SKM-1 (cell line): ENCODE measurements around the gene STX4.

Source experiments
- DNase-seq: peaks from one replicate; lab custom pipeline; 2025; ENCODE audit not compliant: unreplicated experiment; lab: John Stamatoyannopoulos, UW

Gene STX4

GRCh38 chr16:31020536-31020935 lies 12.8 kb upstream of the STX4 start:
- no peak for DNase-seq

- DNase-seq, result no peak
These were observed 10.7 kb upstream of the STX4 start for GRCh38 chr16:31022544-31023251.

GRCh38 chr16:31023252-31023602 lies 10.1 kb upstream of the STX4 start:
- DNase-seq, result no peak

- no peak for DNase-seq
These were observed 9.6 kb upstream of the STX4 start for GRCh38 chr16:31023627-31024226.

- no peak for DNase-seq
These were observed 8.0 kb upstream of the STX4 start for GRCh38 chr16:31025339-31025738.

GRCh38 chr16:31029272-31029671 lies 4.1 kb upstream of the STX4 start:
- no peak for DNase-seq

DNA sequence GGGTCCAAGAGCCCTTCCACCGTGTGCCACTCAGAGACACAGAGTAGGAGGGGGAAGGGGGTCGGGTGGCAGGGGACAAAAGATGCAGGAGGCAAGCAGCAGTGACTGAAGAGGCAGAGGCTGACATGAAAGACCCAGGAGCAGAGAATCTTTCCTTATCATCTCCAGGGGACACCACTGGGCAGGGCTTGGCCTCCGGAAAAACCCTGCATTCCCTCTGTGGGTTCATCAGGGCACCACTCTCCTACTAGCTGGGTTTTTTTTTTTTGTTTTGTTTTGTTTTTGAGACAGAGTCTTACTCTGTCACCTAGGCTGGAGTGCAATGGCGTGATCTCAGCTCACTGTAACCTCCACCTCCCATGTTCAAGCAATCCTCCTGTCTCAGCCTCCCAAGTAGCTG lies 2.1 kb upstream of the STX4 start:
- DNase-seq, result no peak

DNA sequence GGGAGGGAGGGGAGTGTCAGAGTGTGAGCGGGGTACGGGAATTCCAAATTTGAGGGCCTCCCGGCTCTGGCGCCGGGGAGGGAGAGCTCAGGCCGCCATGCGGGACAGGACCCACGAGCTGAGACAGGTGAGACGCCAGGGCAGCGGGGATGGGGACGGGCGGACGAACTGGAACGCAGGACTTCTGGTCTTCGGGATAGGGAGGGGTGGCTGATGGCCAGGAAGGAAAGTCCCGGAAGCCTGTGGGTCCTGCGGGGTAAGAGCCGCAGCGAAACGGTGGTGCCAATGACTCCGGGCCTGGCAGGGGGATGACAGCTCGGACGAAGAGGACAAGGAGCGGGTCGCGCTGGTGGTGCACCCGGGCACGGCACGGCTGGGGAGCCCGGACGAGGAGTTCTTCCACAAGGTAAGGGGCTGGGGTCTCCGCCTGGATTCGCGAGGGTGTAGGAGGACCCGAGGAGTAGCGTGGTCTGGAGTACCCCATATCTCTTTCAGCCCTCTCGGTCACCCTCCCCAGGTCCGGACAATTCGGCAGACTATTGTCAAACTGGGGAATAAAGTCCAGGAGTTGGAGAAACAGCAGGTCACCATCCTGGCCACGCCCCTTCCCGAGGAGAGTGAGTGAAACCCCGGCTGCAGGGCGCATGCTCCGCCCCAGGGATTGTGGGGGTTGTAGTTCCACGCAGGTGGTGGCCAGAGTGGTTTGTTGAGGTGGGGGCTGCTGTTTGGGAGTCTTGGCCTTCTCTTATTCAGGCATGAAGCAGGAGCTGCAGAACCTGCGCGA lies 543 bp downstream of the STX4 start:
- peak; percentile 69 for DNase-seq

GRCh38 chr16:31036691-31037090 lies 3.3 kb downstream of the STX4 start:
- peak; percentile 52 for DNase-seq

GRCh38 chr16:31038993-31039392 lies 5.6 kb downstream of the STX4 start:
- no peak for DNase-seq

DNA sequence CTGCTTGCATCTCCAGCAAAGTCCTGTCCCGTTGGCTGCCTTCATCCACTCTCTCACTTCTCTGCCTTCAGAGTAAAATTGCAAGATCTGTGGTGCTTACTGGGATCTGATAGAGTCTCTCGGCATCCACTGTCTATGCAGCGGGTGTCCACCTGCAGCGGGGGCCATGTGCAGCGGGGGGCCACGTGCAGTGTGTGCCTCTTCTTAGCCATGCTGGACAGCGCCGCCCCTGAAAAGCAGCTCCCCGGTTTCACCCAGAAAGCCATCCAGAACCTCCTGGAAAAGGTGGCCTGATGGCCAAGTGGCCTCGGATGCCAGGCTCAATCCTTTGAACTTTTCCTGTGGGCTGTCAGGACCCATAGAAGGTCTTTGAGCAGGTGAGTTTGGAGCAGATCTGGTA lies 9.5 kb downstream of the STX4 start:
- no peak for DNase-seq

GRCh38 chr16:31043352-31043751 lies 10.0 kb downstream of the STX4 start:
- DNase-seq, result no peak

GRCh38 chr16:31043898-31044481 lies 10.6 kb downstream of the STX4 start:
- no peak for DNase-seq

GRCh38 chr16:31050280-31051030 lies 17.1 kb downstream of the STX4 start:
- DNase-seq, result no peak

GRCh38 chr16:31052114-31052513 lies 18.8 kb downstream of the STX4 start:
- DNase-seq, result no peak

DNA sequence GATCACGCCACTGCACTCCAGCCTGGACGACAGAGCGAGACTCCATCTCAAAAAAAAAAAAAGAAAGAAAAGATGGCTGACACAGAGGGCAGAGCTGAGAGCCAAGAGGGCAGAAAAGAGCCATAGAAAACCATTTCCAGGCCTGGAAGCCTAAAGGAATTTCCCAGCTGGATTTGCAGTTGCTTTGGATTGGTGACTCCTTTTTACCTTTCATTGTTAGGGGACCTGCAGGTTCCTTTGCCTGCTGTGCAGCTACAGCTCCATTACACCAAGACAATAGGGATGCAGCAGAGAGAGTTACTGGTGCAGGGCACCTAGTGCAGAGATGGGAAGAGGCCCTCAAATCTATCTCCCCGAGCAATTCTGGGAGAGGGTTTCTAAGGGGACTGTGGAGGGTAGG lies 22.3 kb downstream of the STX4 start:
- DNase-seq, result no peak

DNA sequence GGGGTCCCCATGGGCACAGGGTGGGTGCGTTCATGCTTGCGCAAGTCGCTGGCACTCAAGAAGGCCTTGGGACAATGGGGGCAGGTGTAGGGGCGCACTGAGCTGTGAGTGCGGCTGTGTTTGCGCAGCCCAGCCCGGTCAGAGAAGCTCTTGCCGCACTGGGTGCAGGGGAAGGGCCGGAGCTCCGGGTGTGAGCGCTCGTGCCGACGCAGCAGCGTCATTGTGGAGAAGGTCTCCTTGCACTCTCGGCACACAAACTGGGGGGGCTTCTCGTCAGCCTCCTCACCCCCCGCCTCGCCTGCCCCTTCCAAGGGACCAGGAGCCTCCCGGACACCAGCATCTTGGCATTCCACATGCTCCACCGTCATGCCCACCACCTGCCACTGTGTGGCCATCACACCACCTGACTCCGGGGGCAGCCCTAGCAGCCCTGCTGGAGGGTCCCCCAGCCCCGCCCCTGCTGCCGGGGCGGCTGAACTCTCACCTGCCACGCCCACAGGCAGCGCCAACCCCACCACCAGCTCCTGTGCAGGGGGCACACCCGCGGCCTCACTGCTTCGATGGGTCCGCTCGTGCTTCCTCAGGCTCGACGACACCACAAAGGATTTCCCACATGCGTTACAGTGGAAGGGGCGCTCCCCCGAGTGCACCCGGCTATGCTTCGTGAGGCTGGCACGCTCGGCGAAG lies 27.9 kb downstream of the STX4 start:
- DNase-seq, result no peak

- DNase-seq, result no peak
These were observed 28.6 kb downstream of the STX4 start for GRCh38 chr16:31061813-31062440.

GRCh38 chr16:31063495-31063842 lies 30.1 kb downstream of the STX4 start:
- DNase-seq, result no peak
